GM12878 (cell line): Measurements from ENCODE around the gene ST3GAL5. TPM values are rescaled to one million over a fixed set of nuclear protein-coding genes. Genes with fewer than 3 reads are reported as not detected.
A peak's percentile ranks its signal among the peaks of the same experiment; 100 is the strongest.

Experiments
- BCL11A ChIP-seq: IDR thresholded peaks from 2 replicates; pipeline ENCODE4 v1.6.1; 2011; ENCODE audit warnings: low read depth, low read length
- BCL3 ChIP-seq: IDR thresholded peaks from 2 replicates; pipeline ENCODE4 v1.6.1; 2011; ENCODE audit warnings: borderline replicate concordance, low read depth, mild to moderate bottlenecking, moderate library complexity, low read length; ENCODE audit not compliant: insufficient read depth, poor library complexity, severe bottlenecking
- DPF2 ChIP-seq: fragments of 450-650 bp; IDR thresholded peaks from 2 replicates; pipeline ENCODE4 v1.6.1; 2017; ENCODE audit warnings: mild to moderate bottlenecking
- FOXM1 ChIP-seq: IDR thresholded peaks from 2 replicates; pipeline ENCODE4 v1.6.1; 2012; ENCODE audit warnings: low read depth, mild to moderate bottlenecking, inconsistent platforms, low read length, moderate library complexity
- GABPA ChIP-seq: IDR thresholded peaks from 2 replicates; pipeline ENCODE4 v1.6.1; 2014; ENCODE audit warnings: antibody characterized with exemption, low read depth, mild to moderate bottlenecking, inconsistent platforms
- HCFC1 ChIP-seq: fragments of 150-350 bp; IDR thresholded peaks from 2 replicates; pipeline ENCODE4 v1.6.1; 2014; ENCODE audit warnings: low read length
- IRF3 ChIP-seq: fragments of 450-650 bp; IDR thresholded peaks from 2 replicates; pipeline ENCODE4 v1.6.1; 2014; ENCODE audit warnings: mild to moderate bottlenecking
- IRF5 ChIP-seq: fragments of 450-650 bp; IDR thresholded peaks from 2 replicates; pipeline ENCODE4 v1.6.1; 2017; ENCODE audit warnings: borderline replicate concordance
- JUNB ChIP-seq: IDR thresholded peaks from 2 replicates; pipeline ENCODE4 v1.6.1; 2016; ENCODE audit warnings: antibody characterized with exemption, mild to moderate bottlenecking
- KDM1A ChIP-seq: fragments of 200-600 bp; sonication (generic); IDR thresholded peaks from 2 replicates; pipeline ENCODE4 v1.6.1; 2016; ENCODE audit warnings: borderline replicate concordance
- NFYB ChIP-seq: IDR thresholded peaks from 2 replicates; pipeline ENCODE4 v1.6.1; 2011; ENCODE audit warnings: low read depth, mild to moderate bottlenecking, low read length, improper control_type of control experiment, moderate library complexity; ENCODE audit not compliant: insufficient read depth
- NKRF ChIP-seq: fragments of 450-650 bp; conservative IDR thresholded peaks from 2 replicates; pipeline ENCODE4 v1.6.1; 2017; ENCODE audit warnings: mild to moderate bottlenecking, moderate library complexity
- NR2C2 ChIP-seq: IDR thresholded peaks from 2 replicates; pipeline ENCODE4 v1.6.1; 2011; ENCODE audit warnings: borderline replicate concordance, low read depth; ENCODE audit not compliant: control insufficient read depth, insufficient read length
- RBBP5 ChIP-seq: fragments of 200-600 bp; sonication (generic); conservative IDR thresholded peaks from 2 replicates; pipeline ENCODE4 v1.6.1; 2016
- RCOR1 ChIP-seq: conservative IDR thresholded peaks from 2 replicates; pipeline ENCODE4 v1.6.1; 2012; ENCODE audit warnings: low read depth, low read length, improper control_type of control experiment
- RFX5 ChIP-seq: IDR thresholded peaks from 2 replicates; pipeline ENCODE4 v1.6.1; 2011; ENCODE audit warnings: low read depth, low read length, improper control_type of control experiment
- RUNX3 ChIP-seq: IDR thresholded peaks from 2 replicates; pipeline ENCODE4 v1.6.1; 2012; ENCODE audit warnings: low read length, inconsistent platforms
- SMARCA5 ChIP-seq: fragments of 450-650 bp; IDR thresholded peaks from 2 replicates; pipeline ENCODE4 v1.6.1; 2017; ENCODE audit warnings: mild to moderate bottlenecking
- SMC3 ChIP-seq: IDR thresholded peaks from 2 replicates; pipeline ENCODE4 v1.6.1; 2011; ENCODE audit warnings: low read length, improper control_type of control experiment, borderline replicate concordance
- polyA plus RNA-seq, 11 experiments: library from polyadenylated mRNA; depleted of rRNA in 4 of 11; unstranded in 6 of 11; stranded (reverse) in 5 of 11; fragments of >200 nt; fragmentation: Nextera tagmentation in 4 of 11; fragmentation: Illumina TruSeq in 1 of 11; extraction: Ambion mirVana in 4 of 11; extraction: Trizol in 1 of 11; gene quantifications; 1 replicate in 1 of 11; 2 replicates in 10 of 11; pipeline versions ENCODE4 v1.2.1 to v1.2.3, GENCODE V29; 2011 to 2016; ENCODE audit warnings: inconsistent platforms in 2 of 11, missing spikeins in 2 of 11, low read depth in 1 of 11
- total RNA-seq, 4 experiments: library from RNA; depleted of rRNA in 3 of 4; stranded (reverse); fragments of >200 nt in 3 of 4; fragmentation: Illumina TruSeq in 1 of 4; extraction: Trizol in 1 of 4; gene quantifications; 2 replicates each; pipeline versions ENCODE4 v1.2.1 to v1.2.3, GENCODE V29; 2013 to 2021
- TF ChIP-seq, protein P1 (sequence below): fragments of 150-350 bp; IDR thresholded peaks from 2 replicates; pipeline ENCODE4 v1.6.1; 2014; ENCODE audit warnings: mild to moderate bottlenecking, low read depth, low read length
- TF ChIP-seq, protein P2 (sequence below): fragments of 450-650 bp; formaldehyde crosslinking; IDR thresholded peaks from 2 replicates; pipeline ENCODE4 v1.5.0; 2022; ENCODE audit warnings: mild to moderate bottlenecking, missing genetic modification characterization

ST3GAL5 gene
- total and polyA plus RNA-seq, 10 of the 15 experiments (the other 5 are each of a cell fraction or from before 2014, with no cell fraction given) = 5.2 to 60.9 (median 10.2) TPM

GRCh38 chr2:85854166-85854509 lies 34.7 kb downstream of the ST3GAL5 start (continued):
- no peak for TF ChIP-seq NR2C2
- no peak for TF ChIP-seq RCOR1
- no peak for TF ChIP-seq FOXM1
- no peak for TF ChIP-seq KDM1A
- no peak for TF ChIP-seq BCL3
- no peak for TF ChIP-seq GABPA
- TF ChIP-seq, protein P1, sequence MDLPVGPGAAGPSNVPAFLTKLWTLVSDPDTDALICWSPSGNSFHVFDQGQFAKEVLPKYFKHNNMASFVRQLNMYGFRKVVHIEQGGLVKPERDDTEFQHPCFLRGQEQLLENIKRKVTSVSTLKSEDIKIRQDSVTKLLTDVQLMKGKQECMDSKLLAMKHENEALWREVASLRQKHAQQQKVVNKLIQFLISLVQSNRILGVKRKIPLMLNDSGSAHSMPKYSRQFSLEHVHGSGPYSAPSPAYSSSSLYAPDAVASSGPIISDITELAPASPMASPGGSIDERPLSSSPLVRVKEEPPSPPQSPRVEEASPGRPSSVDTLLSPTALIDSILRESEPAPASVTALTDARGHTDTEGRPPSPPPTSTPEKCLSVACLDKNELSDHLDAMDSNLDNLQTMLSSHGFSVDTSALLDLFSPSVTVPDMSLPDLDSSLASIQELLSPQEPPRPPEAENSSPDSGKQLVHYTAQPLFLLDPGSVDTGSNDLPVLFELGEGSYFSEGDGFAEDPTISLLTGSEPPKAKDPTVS = no peak
- TF ChIP-seq RFX5 = 0 out of 2 replicates have a peak, but pooled peaks have one; percentile 18
- no peak for TF ChIP-seq HCFC1
- 0 out of 2 replicates have a peak, but pooled peaks have one; percentile 45 for TF ChIP-seq SMARCA5
- TF ChIP-seq IRF3 = no peak
- no peak for TF ChIP-seq BCL11A
- TF ChIP-seq RUNX3 = no peak
- no peak for TF ChIP-seq SMC3
- TF ChIP-seq JUNB = no peak; the same call in 1 of the 2 replicates
- TF ChIP-seq NKRF = no peak
- TF ChIP-seq RBBP5 = no peak
- peak; percentile 87 for TF ChIP-seq NFYB
- TF ChIP-seq IRF5 = no peak
- TF ChIP-seq, protein P2, sequence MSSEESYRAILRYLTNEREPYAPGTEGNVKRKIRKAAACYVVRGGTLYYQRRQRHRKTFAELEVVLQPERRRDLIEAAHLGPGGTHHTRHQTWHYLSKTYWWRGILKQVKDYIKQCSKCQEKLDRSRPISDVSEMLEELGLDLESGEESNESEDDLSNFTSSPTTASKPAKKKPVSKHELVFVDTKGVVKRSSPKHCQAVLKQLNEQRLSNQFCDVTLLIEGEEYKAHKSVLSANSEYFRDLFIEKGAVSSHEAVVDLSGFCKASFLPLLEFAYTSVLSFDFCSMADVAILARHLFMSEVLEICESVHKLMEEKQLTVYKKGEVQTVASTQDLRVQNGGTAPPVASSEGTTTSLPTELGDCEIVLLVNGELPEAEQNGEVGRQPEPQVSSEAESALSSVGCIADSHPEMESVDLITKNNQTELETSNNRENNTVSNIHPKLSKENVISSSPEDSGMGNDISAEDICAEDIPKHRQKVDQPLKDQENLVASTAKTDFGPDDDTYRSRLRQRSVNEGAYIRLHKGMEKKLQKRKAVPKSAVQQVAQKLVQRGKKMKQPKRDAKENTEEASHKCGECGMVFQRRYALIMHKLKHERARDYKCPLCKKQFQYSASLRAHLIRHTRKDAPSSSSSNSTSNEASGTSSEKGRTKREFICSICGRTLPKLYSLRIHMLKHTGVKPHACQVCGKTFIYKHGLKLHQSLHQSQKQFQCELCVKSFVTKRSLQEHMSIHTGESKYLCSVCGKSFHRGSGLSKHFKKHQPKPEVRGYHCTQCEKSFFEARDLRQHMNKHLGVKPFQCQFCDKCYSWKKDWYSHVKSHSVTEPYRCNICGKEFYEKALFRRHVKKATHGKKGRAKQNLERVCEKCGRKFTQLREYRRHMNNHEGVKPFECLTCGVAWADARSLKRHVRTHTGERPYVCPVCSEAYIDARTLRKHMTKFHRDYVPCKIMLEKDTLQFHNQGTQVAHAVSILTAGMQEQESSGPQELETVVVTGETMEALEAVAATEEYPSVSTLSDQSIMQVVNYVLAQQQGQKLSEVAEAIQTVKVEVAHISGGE (CRISPR knock-in tag) = no peak
- no peak for TF ChIP-seq DPF2
